ENCODE data around the gene MLLT10.

DNA sequence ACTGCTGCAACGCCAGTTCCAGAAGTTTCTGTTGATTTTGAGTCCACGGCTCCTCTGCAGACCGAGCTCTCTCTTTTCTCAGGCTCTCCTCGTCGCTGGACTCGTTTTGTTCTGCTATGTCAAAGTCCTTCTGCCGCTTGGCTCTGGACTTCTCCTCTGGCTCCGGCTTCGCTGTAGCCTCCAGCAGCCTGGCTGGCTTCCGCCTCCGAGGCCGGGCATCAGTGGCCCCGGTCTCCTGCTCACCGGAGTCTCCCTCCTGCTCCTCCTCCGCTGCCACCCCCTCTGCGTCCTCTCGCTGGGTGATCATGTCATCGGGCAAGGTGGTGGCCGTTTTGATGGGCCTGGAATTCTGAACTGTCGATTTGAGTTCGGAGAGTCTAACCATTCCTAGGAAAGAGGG is 225.2 kb downstream of the MLLT10 start:
- no peak for TF ChIP-seq POLR2AphosphoS5 (IDR thresholded peaks at IDR 0.05; ENCODE audit: low read depth, low read length)
- TF ChIP-seq POLR2A (IDR thresholded peaks at IDR 0.05; ENCODE audit: low read depth, low read length): no peak
